CD4-positive, alpha-beta T cell treated with Interleukin-4 for 4 hours (primary cell): Measurements from ENCODE around the gene ALDH5A1.

Experiments used
- DNase-seq: peaks from one replicate; pipeline ENCODE4 v3.0.0-alpha.2; 2020

ALDH5A1 gene

DNA sequence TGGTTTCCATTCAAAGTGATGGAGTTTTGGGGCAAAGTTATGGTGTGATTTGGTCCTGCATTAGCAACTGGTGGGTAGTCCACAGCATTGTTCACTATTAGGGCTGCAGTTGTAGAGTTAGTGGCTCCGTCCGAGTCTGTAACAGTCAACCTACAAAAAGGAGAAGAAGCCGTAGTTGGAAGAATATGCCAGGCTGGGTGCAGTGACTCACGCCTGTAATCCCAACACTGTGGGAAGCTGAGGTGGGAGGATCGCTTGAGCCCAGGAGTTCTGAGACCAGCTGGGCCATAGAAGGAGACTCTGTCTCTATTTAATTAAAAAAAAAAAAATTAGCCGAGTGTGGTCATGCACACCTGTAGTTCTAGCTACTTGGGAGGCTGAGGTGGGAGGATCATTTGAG lies 81.7 kb downstream of the ALDH5A1 start:
- DNase-seq, result no peak

GRCh38 chr6:24581084-24581669 lies 86.4 kb downstream of the ALDH5A1 start:
- peak; percentile 78 for DNase-seq

DNA sequence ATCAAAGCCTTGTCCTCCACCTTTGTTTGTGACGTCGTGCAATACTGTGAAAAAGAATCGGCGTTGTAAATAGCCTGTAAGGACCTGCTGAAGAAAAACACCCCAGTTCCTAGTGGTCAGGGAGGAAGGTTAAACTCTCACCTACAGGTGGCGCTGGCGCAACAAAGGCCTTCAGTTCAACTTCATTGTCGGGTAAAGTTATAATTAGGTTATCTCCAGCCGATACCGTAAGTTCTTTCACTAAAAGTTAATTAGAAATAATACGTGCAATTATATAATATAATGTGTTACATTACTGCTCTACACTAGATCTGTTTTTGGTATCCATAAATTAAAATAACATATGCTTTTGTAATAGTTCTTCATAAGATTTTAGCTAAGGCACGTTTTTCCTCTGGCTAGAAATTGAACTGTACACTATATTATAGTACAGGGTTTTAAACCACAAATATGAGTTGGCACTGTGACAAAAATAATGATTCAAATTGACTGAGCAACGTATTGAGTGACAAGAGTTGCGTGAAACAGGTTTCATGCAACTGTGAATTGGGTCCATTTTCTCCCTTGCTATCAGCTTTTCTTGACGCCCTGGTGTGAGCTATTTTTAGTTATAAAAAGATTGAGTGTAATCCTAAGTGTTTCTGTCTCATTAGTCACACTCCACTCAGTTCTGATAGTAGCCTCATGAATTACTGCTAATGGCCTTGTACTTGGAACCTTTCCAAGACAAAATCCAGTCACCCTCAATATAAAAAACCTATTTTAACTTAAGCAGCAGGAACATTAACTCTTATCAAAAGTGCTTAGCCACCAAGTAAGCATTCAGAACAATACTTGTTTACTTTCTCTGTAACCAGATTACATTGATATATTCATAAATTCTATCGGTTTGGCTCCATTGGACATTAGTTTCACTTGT lies 89.0 kb downstream of the ALDH5A1 start:
- DNase-seq, result peak; percentile 72

DNA sequence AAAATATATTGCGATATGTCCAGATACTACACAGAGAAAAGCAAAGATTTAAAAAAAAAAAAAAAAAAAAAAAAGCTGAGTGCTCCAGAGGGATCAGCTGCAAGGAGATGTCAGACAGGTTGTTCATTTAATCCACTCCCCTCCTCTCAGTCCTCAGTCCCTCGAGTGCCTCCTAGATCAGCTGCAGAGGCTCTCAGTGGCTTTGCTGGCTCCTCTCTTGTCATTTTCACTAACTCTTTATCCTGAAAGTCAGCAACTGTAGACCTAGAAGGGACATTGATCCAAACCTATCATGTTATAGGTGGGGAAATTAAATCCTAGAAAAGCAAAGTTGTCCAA lies 89.6 kb downstream of the ALDH5A1 start:
- DNase-seq, result no peak
